Astrocyte (in vitro differentiated cells and primary cell): Measurements from ENCODE around the gene IMMP2L.

ENCODE experiments used
- CTCF ChIP-seq: IDR thresholded peaks from 2 replicates; pipeline ENCODE4 v1.5.1; 2011; ENCODE audit warnings: low read depth, mild to moderate bottlenecking, inconsistent platforms, low read length, moderate library complexity; ENCODE audit not compliant: insufficient read depth
- EZH2 ChIP-seq: IDR thresholded peaks from 2 replicates; pipeline ENCODE4 v1.6.1; 2012; ENCODE audit warnings: mild to moderate bottlenecking, low read length, inconsistent platforms; ENCODE audit not compliant: insufficient read depth

DNA sequence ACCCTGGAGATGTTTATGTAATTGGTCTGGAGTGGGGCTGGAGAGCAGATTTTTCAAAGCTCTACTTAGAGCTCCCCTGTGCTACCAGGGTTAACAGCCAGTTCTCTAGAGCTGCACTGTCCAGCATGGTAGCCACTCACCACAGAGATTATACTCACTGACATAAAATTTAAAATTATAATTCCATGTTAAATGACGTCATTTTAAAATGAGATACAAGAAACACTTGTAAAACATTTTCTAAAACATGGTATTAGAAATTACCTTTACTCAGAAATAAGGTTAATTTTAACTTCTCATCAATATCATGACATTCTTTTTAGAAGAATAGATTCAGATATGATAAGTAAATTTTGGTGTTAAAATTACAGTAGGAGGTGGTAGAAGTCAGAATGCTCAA lies 777.5 kb downstream of the IMMP2L start:
- TF ChIP-seq CTCF (no peak), EZH2 (no peak)
